ENCODE results near the gene MOSPD3. TPM values are rescaled to one million over a fixed set of nuclear protein-coding genes. Genes with fewer than 3 reads are reported as not detected.

Gene MOSPD3
- total and polyA plus RNA-seq, 8 donors: 4.0 to 30.7 (median 20.4) TPM; not detected in 1

DNA sequence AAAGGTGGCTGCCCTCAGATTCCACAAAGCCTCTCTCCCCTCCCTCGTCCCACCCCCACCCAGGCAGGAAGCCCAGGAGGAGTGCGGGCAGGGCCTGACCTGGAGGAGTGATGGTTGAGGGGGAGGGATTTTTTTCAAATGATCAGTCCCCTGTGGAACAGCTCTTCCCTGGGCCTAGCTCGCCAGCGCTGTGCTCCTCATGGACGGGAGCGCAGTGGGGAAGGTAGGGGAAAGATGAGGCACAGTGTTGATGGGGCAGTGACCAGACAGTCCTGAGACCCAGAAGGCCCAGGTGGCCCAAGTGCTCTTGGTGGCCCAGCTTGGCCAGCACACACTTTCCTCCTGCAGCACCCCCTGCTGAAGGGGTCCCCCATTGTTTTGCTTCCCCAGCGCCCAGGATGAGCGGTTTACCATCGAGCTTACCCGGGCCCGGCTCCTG lies 47.2 kb upstream of the MOSPD3 start:
- 91 to 96% (median 96%) methylated on average over 11 of the region's 11 CpGs for WGBS, 5 donors

GRCh38 chr7:100566018-100566531 lies 46.3 kb upstream of the MOSPD3 start:
- intact Hi-C loops (cut with DNase I; ENCODE audit: low total_unique reads): no loop called here

More for the DNA sequence above, 47.2 kb upstream of the MOSPD3 start:
- no peak for DNase-seq
- Histone ChIP-seq H3K9me3 (no peaks in the 10 kb centered on the region), H3K4me3 (no peak overlapping the region), H3K27ac (no peak overlapping the region), H3K36me3 (peaks cover 7 to 59% (median 45%) of the 10 kb centered on the region in 4 donors), H3K27me3 (peaks cover 0 to 5% (median 4%) of the 10 kb centered on the region in 3 donors), H3K4me1 (peaks cover 10 to 36% (median 30%) of the 10 kb centered on the region in 4 donors)
- intact Hi-C loops (cut with DNase I; ENCODE audit: low total_unique reads): no loop called here
- TF ChIP-seq EP300 (IDR thresholded peaks at IDR 0.05) (no peak), POLR2AphosphoS5 (IDR thresholded peaks at IDR 0.05) (no peak), POLR2A (IDR thresholded peaks at IDR 0.05) (no peak)
- TF ChIP-seq, protein P1, sequence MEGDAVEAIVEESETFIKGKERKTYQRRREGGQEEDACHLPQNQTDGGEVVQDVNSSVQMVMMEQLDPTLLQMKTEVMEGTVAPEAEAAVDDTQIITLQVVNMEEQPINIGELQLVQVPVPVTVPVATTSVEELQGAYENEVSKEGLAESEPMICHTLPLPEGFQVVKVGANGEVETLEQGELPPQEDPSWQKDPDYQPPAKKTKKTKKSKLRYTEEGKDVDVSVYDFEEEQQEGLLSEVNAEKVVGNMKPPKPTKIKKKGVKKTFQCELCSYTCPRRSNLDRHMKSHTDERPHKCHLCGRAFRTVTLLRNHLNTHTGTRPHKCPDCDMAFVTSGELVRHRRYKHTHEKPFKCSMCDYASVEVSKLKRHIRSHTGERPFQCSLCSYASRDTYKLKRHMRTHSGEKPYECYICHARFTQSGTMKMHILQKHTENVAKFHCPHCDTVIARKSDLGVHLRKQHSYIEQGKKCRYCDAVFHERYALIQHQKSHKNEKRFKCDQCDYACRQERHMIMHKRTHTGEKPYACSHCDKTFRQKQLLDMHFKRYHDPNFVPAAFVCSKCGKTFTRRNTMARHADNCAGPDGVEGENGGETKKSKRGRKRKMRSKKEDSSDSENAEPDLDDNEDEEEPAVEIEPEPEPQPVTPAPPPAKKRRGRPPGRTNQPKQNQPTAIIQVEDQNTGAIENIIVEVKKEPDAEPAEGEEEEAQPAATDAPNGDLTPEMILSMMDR (IDR thresholded peaks at IDR 0.05): no peak

DNA sequence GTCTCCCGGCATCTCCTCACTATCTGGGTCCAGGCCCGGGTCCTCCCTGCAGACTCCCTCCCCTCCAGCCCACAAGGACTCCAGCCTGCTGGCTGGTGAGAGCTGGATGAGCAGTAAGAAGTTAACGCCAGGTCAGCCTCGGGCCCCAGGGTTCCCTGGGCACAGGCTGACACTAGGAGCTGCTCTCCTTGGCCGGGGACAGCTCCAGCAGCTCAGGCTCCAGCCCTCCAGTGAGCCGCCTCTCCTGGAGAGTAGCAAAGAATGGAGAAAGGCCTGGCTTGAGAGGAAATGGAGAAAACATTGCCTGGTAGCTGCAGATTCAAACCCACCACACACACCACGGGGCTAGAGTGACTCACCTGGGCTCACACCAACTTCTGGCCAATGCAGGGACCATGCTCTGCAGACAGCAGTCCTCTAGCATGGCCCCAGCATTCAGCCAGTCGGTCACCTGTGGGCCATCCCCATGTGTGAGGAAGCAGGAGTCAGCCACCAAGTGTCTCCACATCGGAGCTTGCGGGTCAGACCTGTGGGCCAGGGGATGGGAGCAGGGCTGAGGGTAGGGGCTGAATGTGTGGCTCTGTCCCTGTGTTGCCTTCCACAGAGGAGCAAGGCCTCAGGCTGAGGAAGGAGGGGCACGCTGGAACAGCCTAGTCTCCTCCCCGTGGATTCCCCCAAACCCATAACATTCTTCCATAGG lies 45.2 kb upstream of the MOSPD3 start:
- Histone ChIP-seq H3K36me3 (peaks cover 7 to 41% (median 33%) of the 10 kb centered on the region in 4 donors), H3K27me3 (peaks cover 0 to 14% (median 8%) of the 10 kb centered on the region in 3 donors), H3K4me3 (no peak overlapping the region), H3K9me3 (no peaks in the 10 kb centered on the region), H3K27ac (no peak overlapping the region), H3K4me1 (peaks cover 17 to 49% (median 44%) of the 10 kb centered on the region in 4 donors)
- no peak for DNase-seq
- 73 to 83% (median 83%) methylated on average over 10 to 12 of the region's 12 CpGs for WGBS, 5 donors
- TF ChIP-seq EP300 (IDR thresholded peaks at IDR 0.05) (no peak), POLR2AphosphoS5 (IDR thresholded peaks at IDR 0.05) (no peak), POLR2A (IDR thresholded peaks at IDR 0.05) (no peak)
- TF ChIP-seq, protein P1 (IDR thresholded peaks at IDR 0.05): no peak
- intact Hi-C loops (cut with DNase I; ENCODE audit: low total_unique reads): no loop called here

More at GRCh38 chr7:100566018-100566531, 46.3 kb upstream of the MOSPD3 start:
- WGBS, 5 donors: 81 to 87% (median 82%) methylated on average over 5 to 6 of the region's 6 CpGs
- no peak overlapping the region for H3K4me3 ChIP-seq
- peaks cover 7 to 52% (median 43%) of the 10 kb centered on the region in 4 donors for H3K36me3 ChIP-seq
- TF ChIP-seq POLR2AphosphoS5 (IDR thresholded peaks at IDR 0.05) (no peak), POLR2A (IDR thresholded peaks at IDR 0.05) (no peak), EP300 (IDR thresholded peaks at IDR 0.05) (no peak)
- TF ChIP-seq, protein P1 (IDR thresholded peaks at IDR 0.05): no peak
- no peaks in the 10 kb centered on the region for H3K9me3 ChIP-seq
- H3K27me3 ChIP-seq: peaks cover 0 to 11% (median 8%) of the 10 kb centered on the region in 3 donors
- no peak for DNase-seq
- peaks cover 17 to 45% (median 39%) of the 10 kb centered on the region in 4 donors for H3K4me1 ChIP-seq
- no peak overlapping the region for H3K27ac ChIP-seq

DNA sequence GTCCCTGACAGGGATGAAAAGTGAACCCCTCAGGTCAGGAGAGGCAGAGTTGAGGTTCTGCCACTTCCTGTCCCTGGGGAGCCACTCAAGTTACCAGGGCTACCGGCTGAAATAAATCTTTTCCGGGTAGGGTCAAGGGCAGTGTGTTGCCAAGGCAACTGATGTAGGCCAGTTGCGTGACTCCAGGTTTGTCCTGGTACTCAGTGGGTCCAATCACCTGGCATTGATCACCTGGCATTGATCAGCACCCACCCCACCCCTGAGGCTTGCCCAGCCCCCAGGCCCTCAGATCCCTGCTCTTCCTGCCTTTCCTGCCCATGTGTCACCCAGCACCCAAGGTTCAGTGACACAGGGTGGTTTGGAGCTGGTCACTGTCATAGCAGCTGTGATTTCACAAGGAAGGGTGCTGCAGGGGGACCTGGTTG lies 44.6 kb upstream of the MOSPD3 start:
- Histone ChIP-seq H3K4me1 (peaks cover 17 to 49% (median 44%) of the 10 kb centered on the region in 4 donors), H3K27me3 (peaks cover 0 to 20% (median 8%) of the 10 kb centered on the region in 3 donors), H3K4me3 (no peak overlapping the region), H3K36me3 (peaks cover 6 to 38% (median 33%) of the 10 kb centered on the region in 4 donors), H3K27ac (no peak overlapping the region), H3K9me3 (no peaks in the 10 kb centered on the region)
- intact Hi-C loops (cut with DNase I; ENCODE audit: low total_unique reads): no loop called here
- peak in 1 of 2 donors; percentile 35 for DNase-seq
- whole genome bisulfite sequencing, 5 donors: 44 to 60% (median 57%) methylated on average over 2 to 3 of the region's 3 CpGs; no CpG with 5 or more reads in 1 of the 5 donors
- TF ChIP-seq EP300 (IDR thresholded peaks at IDR 0.05) (no peak), POLR2AphosphoS5 (IDR thresholded peaks at IDR 0.05) (no peak), POLR2A (IDR thresholded peaks at IDR 0.05) (no peak)
- TF ChIP-seq, protein P1 (IDR thresholded peaks at IDR 0.05): no peak

Data from stomach (tissue), 9 donors.